HCT116 (cell line): ENCODE measurements around the gene CLASP1.

Source experiments
- EZH2phosphoT487 ChIP-seq: fragments of 200-600 bp; IDR thresholded peaks from 2 replicates; pipeline ENCODE4 v1.6.1; 2018; ENCODE audit warnings: antibody characterized with exemption, borderline replicate concordance
- TF ChIP-seq, protein P1 (sequence below), 3 experiments: fragments of 200-600 bp in 1 of 3; sonication (generic) in 1 of 3; IDR thresholded peaks in 2 of 3; conservative IDR thresholded peaks in 1 of 3; 2 replicates each; pipeline ENCODE4 v1.5.1; 2012 to 2017; ENCODE audit warnings: low read depth in 2 of 3, low read length in 2 of 3, antibody characterized with exemption in 1 of 3, borderline replicate concordance in 1 of 3, control low read depth in 1 of 3, mild to moderate bottlenecking in 1 of 3, mixed read lengths in 1 of 3, mixed run types in 1 of 3, moderate library complexity in 1 of 3; ENCODE audit not compliant: insufficient read depth in 1 of 3

DNA sequence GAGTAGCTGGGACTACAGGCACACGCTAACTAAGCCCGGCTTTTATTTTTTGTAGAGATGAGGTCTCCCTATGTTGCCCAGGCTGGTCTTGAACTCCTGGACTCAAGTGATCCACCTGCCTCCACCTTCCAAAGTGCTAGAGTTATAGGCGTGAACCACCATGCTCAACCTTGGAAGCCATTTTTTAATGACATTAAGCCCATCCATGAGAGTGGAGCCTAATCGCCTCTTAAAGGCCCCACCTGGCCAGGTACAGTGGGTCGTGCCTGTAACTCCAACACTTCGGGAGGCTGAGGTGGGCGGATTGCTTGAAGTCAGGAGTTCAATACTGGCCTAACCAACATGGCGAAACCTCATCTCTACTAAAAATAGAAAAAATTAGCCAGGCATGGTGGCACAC lies 322.6 kb downstream of the CLASP1 start:
- no peak for TF ChIP-seq EZH2phosphoT487
- TF ChIP-seq, protein P1, sequence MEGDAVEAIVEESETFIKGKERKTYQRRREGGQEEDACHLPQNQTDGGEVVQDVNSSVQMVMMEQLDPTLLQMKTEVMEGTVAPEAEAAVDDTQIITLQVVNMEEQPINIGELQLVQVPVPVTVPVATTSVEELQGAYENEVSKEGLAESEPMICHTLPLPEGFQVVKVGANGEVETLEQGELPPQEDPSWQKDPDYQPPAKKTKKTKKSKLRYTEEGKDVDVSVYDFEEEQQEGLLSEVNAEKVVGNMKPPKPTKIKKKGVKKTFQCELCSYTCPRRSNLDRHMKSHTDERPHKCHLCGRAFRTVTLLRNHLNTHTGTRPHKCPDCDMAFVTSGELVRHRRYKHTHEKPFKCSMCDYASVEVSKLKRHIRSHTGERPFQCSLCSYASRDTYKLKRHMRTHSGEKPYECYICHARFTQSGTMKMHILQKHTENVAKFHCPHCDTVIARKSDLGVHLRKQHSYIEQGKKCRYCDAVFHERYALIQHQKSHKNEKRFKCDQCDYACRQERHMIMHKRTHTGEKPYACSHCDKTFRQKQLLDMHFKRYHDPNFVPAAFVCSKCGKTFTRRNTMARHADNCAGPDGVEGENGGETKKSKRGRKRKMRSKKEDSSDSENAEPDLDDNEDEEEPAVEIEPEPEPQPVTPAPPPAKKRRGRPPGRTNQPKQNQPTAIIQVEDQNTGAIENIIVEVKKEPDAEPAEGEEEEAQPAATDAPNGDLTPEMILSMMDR (IDR thresholded peaks at IDR 0.05 in 2 of 3, conservative IDR thresholded peaks at IDR 0.05 in 1 of 3; ENCODE audit: borderline replicate concordance in 1 of 3, insufficient read depth in 1 of 3, low read depth in 2 of 3, low read length in 2 of 3) = no peak
